OCI-LY3 (cell line): ENCODE data around the gene POLR2B.

Experiments
- EZH2phosphoT487 ChIP-seq: fragments of 200-600 bp; shearing (Covaris generic); IDR thresholded peaks from 2 replicates; pipeline ENCODE4 v1.6.1; 2018; ENCODE audit warnings: antibody characterized with exemption, mixed run types, low read depth
- TF ChIP-seq, protein P1 (sequence below): fragments of 200-600, 300-600 bp; sonication (generic); IDR thresholded peaks from 2 replicates; pipeline ENCODE4 v1.5.1; 2014; ENCODE audit warnings: antibody characterized with exemption, low read length, low read depth

- TF ChIP-seq, protein P1, sequence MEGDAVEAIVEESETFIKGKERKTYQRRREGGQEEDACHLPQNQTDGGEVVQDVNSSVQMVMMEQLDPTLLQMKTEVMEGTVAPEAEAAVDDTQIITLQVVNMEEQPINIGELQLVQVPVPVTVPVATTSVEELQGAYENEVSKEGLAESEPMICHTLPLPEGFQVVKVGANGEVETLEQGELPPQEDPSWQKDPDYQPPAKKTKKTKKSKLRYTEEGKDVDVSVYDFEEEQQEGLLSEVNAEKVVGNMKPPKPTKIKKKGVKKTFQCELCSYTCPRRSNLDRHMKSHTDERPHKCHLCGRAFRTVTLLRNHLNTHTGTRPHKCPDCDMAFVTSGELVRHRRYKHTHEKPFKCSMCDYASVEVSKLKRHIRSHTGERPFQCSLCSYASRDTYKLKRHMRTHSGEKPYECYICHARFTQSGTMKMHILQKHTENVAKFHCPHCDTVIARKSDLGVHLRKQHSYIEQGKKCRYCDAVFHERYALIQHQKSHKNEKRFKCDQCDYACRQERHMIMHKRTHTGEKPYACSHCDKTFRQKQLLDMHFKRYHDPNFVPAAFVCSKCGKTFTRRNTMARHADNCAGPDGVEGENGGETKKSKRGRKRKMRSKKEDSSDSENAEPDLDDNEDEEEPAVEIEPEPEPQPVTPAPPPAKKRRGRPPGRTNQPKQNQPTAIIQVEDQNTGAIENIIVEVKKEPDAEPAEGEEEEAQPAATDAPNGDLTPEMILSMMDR: no peak
- TF ChIP-seq EZH2phosphoT487: no peak
These were observed 41.9 kb downstream of the POLR2B start for GRCh38 chr4:57020467-57021101.
